Omental fat pad (tissue), 4 donors: ENCODE measurements around the gene CHAF1B. TPM values are rescaled to one million over a fixed set of nuclear protein-coding genes. Genes with fewer than 3 reads are reported as not detected.
A peak's percentile ranks its signal among the peaks of the same experiment; 100 is the strongest.

Experiments used
- ATAC-seq: fragments of 150-250 bp; one replicate; pipeline ENCODE4 v1.9.1; 2016; ENCODE audit warnings: mild to moderate bottlenecking, moderate library complexity; ENCODE audit not compliant: low FRiP score
- DNase-seq: peaks from one replicate; pipeline ENCODE4 v3.0.0-alpha.2; 2019; ENCODE audit warnings: low spot score
- CTCF ChIP-seq, 3 donors: fragments of 450-650 bp; IDR thresholded peaks; one replicate each; pipeline ENCODE4 v1.5.1; 2016 to 2017; ENCODE audit warnings: antibody characterized with exemption in 3 of 3, mild to moderate bottlenecking in 3 of 3, moderate library complexity in 2 of 3
- total RNA-seq, 4 donors: library from RNA; depleted of rRNA; stranded (reverse); fragments of >200 nt; gene quantifications; one replicate each; pipeline ENCODE4 v1.1.0, GENCODE V29; 2016

Gene CHAF1B
- total RNA-seq, 4 donors from 2014 or later = 0.75 to 1.3 (median 1.0) TPM

GRCh38 chr21:36450511-36450910 lies 65.3 kb downstream of the CHAF1B start:
- ATAC-seq (peak; percentile 44), DNase-seq (no peak)
- no peak for TF ChIP-seq CTCF (IDR thresholded peaks at IDR 0.05)

DNA sequence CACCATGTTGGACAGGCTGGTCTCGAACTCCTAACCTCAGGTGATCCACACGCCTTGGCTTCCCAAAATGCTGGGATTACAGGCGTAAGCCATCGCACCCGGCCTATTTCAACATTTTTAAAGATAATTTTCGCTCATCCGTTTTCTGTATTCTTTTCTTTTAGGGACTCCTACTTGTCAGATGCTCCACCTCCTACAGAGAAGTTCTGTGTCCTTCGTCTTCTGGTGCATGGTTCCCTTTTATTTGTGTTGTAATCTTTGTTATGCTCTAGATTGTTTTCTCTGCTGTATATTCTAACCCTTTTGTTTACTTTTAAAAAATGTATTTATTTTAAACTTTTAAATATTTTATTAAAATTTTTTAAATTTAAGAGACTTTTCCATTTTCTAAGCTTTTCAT lies 66.3 kb downstream of the CHAF1B start:
- DNase-seq (no peak), ATAC-seq (no peak)
- no peak for TF ChIP-seq CTCF (IDR thresholded peaks at IDR 0.05)

- no peak for ATAC-seq
- TF ChIP-seq CTCF (IDR thresholded peaks at IDR 0.05) = no peak
- DNase-seq = no peak
Measured at GRCh38 chr21:36452281-36452825, 67.2 kb downstream of the CHAF1B start.

DNA sequence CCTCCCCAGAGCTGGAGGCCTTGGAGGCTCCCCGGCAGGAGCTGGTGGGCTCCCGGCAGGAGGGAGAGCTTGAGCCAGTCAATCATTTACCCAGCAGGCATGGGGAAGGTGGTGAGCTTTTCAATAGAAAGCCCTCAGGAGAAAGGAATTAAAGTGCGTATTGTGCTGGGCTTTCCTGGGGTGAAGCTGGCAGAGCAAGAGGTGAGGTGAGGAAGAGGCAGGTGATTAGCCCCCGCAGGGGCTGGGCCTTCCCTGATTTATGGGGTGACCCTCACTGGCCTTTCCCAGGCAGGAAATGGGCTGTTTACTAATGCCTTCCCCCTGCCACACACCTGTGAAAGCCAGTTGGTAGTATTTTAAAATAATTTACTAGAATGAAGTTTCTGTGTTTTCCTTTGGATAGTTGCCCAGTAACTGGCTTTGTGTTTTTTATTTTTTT lies 68.9 kb downstream of the CHAF1B start:
- no peak for TF ChIP-seq CTCF (IDR thresholded peaks at IDR 0.05)
- DNase-seq = no peak
- ATAC-seq = no peak

- no peak for TF ChIP-seq CTCF (IDR thresholded peaks at IDR 0.05)
- no peak for ATAC-seq
- no peak for DNase-seq
Measured at GRCh38 chr21:36454706-36455105, 69.5 kb downstream of the CHAF1B start.

GRCh38 chr21:36456729-36457414 lies 71.7 kb downstream of the CHAF1B start:
- no peak for DNase-seq
- TF ChIP-seq CTCF (IDR thresholded peaks at IDR 0.05) = no peak
- ATAC-seq = no peak

DNA sequence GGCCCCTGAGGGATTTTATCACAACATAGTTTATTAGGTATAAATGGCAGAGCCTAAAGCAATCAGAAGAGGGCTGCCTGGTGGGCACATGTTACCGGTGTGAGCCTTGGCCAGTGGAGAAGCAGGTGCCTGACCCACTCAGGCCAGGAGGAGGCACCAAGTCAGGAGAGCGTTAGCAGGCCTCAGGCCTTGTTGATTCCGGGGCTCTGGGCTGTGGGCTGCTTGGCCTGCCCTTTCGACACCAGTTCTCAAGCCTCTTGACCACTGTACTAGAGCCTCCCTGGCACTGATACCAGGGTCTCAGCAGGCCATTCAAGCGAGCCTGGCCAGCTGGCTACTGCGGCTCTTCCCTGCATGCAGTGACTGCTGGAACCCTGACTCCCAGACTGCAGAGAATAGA lies 73.9 kb downstream of the CHAF1B start:
- DNase-seq (no peak), ATAC-seq (no peak)
- TF ChIP-seq CTCF (IDR thresholded peaks at IDR 0.05) = no peak
